Neuron (in vitro differentiated cells): ENCODE measurements around the gene MED29.
A peak's percentile ranks its signal among the peaks of the same experiment; 100 is the strongest.

ENCODE experiments used
- H2AFZ ChIP-seq: one replicate; pipeline ENCODE4 v1.6.1; 2013; ENCODE audit warnings: low read depth, mild to moderate bottlenecking, inconsistent platforms, low read length, moderate library complexity
- H3K27me3 ChIP-seq: one replicate; pipeline ENCODE4 v1.6.1; 2013; ENCODE audit warnings: low read length; ENCODE audit not compliant: insufficient read depth
- H3K36me3 ChIP-seq: one replicate; pipeline ENCODE4 v1.6.1; 2013; ENCODE audit warnings: low read length; ENCODE audit not compliant: insufficient read depth
- H3K4me1 ChIP-seq: one replicate; pipeline ENCODE4 v1.6.1; 2013; ENCODE audit warnings: low read length; ENCODE audit not compliant: insufficient read depth
- H3K4me3 ChIP-seq: 2 replicates; pipeline ENCODE4 v1.5.1; 2013; ENCODE audit warnings: mild to moderate bottlenecking, low read length, moderate library complexity
- H3K9me3 ChIP-seq: one replicate; pipeline ENCODE4 v1.6.1; 2013; ENCODE audit warnings: low read length

The MED29 gene

GRCh38 chr19:39397360-39398296 lies 6.5 kb downstream of the MED29 start:
- Histone ChIP-seq H2AFZ (no peak overlapping the region), H3K36me3 (peaks cover 14% of the 10 kb centered on the region), H3K9me3 (no peaks in the 10 kb centered on the region), H3K27me3 (no peaks in the 10 kb centered on the region), H3K4me3 (no peak overlapping the region), H3K4me1 (peaks cover 12% of the 10 kb centered on the region)

GRCh38 chr19:39398297-39398864 lies 7.2 kb downstream of the MED29 start:
- no peak overlapping the region for H3K4me3 ChIP-seq
- no peak overlapping the region for H2AFZ ChIP-seq
- H3K9me3 ChIP-seq = no peaks in the 10 kb centered on the region
- H3K4me1 ChIP-seq = peaks cover 15% of the 10 kb centered on the region
- H3K27me3 ChIP-seq = no peaks in the 10 kb centered on the region
- H3K36me3 ChIP-seq = peaks cover 13% of the 10 kb centered on the region

GRCh38 chr19:39399668-39400050 lies 8.5 kb downstream of the MED29 start:
- Histone ChIP-seq H3K36me3 (peaks cover 5% of the 10 kb centered on the region), H3K4me1 (peaks cover 22% of the 10 kb centered on the region), H2AFZ (no peak overlapping the region), H3K9me3 (no peaks in the 10 kb centered on the region), H3K4me3 (no peak overlapping the region), H3K27me3 (no peaks in the 10 kb centered on the region)

- Histone ChIP-seq H3K9me3 (no peaks in the 10 kb centered on the region), H3K27me3 (no peaks in the 10 kb centered on the region), H3K36me3 (peaks cover 3% of the 10 kb centered on the region), H2AFZ (no peak overlapping the region), H3K4me3 (no peak overlapping the region), H3K4me1 (peaks cover 22% of the 10 kb centered on the region)
Observed at GRCh38 chr19:39400061-39400460, 8.9 kb downstream of the MED29 start.

GRCh38 chr19:39401070-39401548 lies 9.9 kb downstream of the MED29 start:
- Histone ChIP-seq H3K4me3 (no peak overlapping the region), H2AFZ (no peak overlapping the region), H3K36me3 (peaks cover 3% of the 10 kb centered on the region), H3K9me3 (no peaks in the 10 kb centered on the region), H3K4me1 (peaks cover 27% of the 10 kb centered on the region), H3K27me3 (no peaks in the 10 kb centered on the region)

GRCh38 chr19:39401549-39402345 lies 10.6 kb downstream of the MED29 start:
- H3K27me3 ChIP-seq = no peaks in the 10 kb centered on the region
- no peak overlapping the region for H2AFZ ChIP-seq
- peaks cover 3% of the 10 kb centered on the region for H3K36me3 ChIP-seq
- H3K4me1 ChIP-seq = peaks cover 30% of the 10 kb centered on the region
- no peaks in the 10 kb centered on the region for H3K9me3 ChIP-seq
- peak overlapping the region; percentile 50 for H3K4me3 ChIP-seq

GRCh38 chr19:39402346-39403300 lies 11.4 kb downstream of the MED29 start:
- H2AFZ ChIP-seq = no peak overlapping the region
- H3K27me3 ChIP-seq = no peaks in the 10 kb centered on the region
- no peaks in the 10 kb centered on the region for H3K9me3 ChIP-seq
- H3K4me1 ChIP-seq = peaks cover 36% of the 10 kb centered on the region
- H3K4me3 ChIP-seq = peak overlapping the region; percentile 50
- H3K36me3 ChIP-seq = peaks cover 3% of the 10 kb centered on the region

GRCh38 chr19:39403331-39404312 lies 12.4 kb downstream of the MED29 start:
- Histone ChIP-seq H3K9me3 (no peaks in the 10 kb centered on the region), H3K4me1 (peaks cover 36% of the 10 kb centered on the region), H3K4me3 (peak overlapping the region; percentile 50), H3K27me3 (no peaks in the 10 kb centered on the region), H2AFZ (no peak overlapping the region), H3K36me3 (peaks cover 2% of the 10 kb centered on the region)

- Histone ChIP-seq H2AFZ (no peak overlapping the region), H3K4me3 (no peak overlapping the region), H3K36me3 (no peaks in the 10 kb centered on the region), H3K9me3 (no peaks in the 10 kb centered on the region), H3K27me3 (no peaks in the 10 kb centered on the region), H3K4me1 (peaks cover 40% of the 10 kb centered on the region)
Observed at GRCh38 chr19:39405261-39405957, 14.2 kb downstream of the MED29 start.

DNA sequence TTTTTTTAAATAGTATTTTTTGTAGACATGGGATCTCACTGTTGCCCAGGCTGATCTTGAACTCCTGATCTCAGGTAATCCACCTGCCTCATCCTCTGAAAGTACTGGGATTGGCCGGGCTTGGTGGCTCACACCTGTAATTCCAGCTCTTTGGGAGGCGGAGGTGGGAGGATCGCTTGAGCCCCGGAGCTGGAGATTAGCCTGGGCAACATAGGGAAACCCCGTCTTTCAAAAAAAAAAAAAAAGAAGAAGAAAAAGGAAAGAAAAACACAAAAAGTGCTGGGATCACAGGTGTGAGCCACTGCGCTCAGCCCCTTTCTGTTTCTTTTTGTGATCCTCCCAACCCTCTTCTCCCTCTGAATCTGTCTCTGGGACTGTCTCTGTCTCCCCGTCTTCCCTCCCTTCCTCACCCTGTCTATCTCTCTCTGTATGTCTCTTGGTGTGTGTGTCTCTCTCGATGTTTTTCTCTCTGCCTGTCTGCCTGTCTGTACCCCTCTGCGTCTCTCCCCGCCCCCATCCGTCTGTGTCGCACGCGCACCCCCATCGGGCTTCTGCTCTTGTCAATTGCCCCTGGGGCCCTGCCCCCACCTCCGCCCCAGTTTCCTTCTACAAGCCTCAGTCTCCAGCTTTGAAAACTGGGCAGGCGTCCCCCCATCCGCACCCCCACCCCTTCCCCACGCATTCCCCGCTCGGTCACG lies 14.9 kb downstream of the MED29 start:
- Histone ChIP-seq H3K9me3 (no peaks in the 10 kb centered on the region), H3K36me3 (no peaks in the 10 kb centered on the region), H2AFZ (no peak overlapping the region), H3K4me3 (peak overlapping the region; percentile 60), H3K4me1 (peaks cover 47% of the 10 kb centered on the region), H3K27me3 (no peaks in the 10 kb centered on the region)
